ENCODE results near the gene AADACL2.

GRCh38 chr3:151766454-151766853 is 32.7 kb downstream of the AADACL2 start:
- TF ChIP-seq MAX (IDR thresholded peaks at IDR 0.05) (no peak), YY1 (IDR thresholded peaks at IDR 0.05; ENCODE audit: low read depth) (no peak), TAF1 (IDR thresholded peaks at IDR 0.05; ENCODE audit: low read depth) (no peak), RAD21 (IDR thresholded peaks at IDR 0.05; ENCODE audit: low read depth) (no peak)

Measured in Ishikawa (cell line).